NCI-H748 treated with DMSO at 0.1 percent for 48 hours (cell line): ENCODE measurements around the gene NCAPG2.

ENCODE experiments used
- DNase-seq: peaks from one replicate; lab custom pipeline; 2025; lab: John Stamatoyannopoulos, UW

Gene NCAPG2

GRCh38 chr7:158733220-158733519 is 28.6 kb upstream of the NCAPG2 start:
- no peak for DNase-seq

GRCh38 chr7:158732494-158733219 is 28.1 kb upstream of the NCAPG2 start:
- DNase-seq = no peak

- peak; percentile 10 for DNase-seq
These were observed 27.2 kb upstream of the NCAPG2 start for GRCh38 chr7:158731761-158732160.

DNA sequence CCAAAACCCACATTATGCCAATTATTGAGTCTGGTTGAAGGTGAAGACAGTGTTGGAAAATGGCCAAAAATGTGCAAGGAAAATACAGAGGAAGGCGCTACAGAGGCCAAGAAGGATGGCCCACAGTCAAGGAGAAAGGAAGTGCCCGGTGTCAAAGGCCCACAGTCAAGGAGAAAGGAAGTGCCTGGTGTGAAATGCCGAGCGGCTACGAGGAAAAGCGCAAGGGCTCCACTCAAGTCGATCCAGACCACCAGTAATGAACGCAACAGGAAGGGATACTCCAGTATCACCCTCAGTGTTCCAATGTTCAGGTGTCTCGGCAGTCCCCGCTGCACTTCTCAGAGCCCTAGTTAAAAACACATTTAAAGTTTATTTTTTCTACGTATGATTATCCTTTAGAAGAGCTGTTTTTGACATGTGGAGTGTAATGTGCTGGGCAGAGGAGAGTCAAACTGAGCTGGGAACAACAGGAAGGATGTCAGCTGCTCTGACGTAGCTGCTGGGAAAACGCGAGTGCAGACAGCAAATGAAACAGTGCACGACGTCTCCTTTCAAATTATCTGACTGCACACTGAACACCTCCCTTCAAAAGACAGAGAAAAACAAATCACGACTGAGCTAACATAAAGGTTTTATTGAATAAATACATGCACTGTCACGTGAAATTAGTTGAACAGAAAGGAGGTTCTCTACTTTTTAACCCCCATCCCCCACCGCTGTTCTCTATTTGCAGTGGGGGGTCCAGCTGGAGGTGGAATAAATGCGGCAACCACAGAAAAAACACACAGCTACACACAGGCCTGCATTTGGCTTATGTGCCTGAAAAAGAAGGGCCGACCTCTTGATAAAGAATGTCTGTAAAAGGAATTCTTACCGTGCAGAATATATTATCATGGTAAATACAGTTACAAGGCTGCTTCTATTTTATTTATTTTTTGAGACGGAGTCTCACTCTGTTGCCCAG is 26.1 kb upstream of the NCAPG2 start:
- no peak for DNase-seq

DNA sequence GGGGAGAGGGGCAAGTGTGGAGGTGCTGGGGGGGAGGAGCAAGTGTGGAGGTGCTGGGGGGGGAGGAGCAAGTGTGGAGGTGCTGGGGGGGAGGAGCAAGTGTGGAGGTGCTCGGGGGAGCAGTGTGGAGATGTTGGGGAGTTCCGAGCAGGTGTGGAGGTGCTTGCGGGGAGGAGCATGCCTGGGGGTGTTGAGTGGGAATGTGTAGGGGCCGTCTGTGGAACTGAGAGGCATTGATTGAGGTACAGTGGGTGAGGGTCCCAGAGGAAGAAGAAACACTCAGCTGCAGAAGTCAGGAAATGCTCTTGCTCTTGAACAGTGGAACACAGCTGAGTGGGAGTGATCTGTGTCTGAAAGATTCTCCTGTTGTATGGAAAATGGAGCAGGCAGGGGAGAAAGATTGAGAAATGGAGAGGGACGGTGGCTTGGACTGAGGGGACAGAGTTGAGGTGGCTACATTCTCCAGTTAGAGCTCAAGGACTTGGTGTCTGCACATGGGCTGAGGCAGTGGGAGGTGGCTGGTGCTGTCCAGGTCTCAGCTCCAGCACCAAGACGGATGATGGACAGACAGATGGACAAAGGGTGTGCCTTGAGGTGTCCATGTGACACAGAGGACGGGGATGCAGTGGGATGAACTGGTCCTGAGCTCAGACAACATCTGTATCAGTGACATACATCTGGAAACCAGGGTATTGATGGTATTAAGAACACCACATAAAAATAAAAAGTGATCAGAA is 25.2 kb upstream of the NCAPG2 start:
- no peak for DNase-seq

GRCh38 chr7:158728911-158729645 is 24.5 kb upstream of the NCAPG2 start:
- no peak for DNase-seq

DNA sequence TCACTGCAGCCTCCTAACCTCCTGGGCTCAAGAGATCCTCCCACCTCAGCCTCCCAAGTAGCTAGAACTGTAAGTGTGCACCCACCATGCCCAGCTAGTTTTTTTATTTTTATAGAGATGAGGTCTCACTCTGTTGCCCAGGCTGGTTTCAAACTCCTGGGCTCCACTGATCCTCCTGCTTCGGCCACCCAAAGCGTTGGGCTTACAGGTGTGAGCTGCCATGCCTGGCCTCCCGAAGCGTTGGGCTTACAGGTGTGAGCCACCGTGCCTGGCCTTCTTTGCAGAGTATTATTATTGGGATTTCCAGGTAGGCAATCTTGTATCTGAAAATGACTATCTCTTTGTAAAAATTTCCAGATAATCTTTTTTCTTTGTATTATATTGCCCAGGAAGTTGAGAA is 23.1 kb upstream of the NCAPG2 start:
- no peak for DNase-seq

DNA sequence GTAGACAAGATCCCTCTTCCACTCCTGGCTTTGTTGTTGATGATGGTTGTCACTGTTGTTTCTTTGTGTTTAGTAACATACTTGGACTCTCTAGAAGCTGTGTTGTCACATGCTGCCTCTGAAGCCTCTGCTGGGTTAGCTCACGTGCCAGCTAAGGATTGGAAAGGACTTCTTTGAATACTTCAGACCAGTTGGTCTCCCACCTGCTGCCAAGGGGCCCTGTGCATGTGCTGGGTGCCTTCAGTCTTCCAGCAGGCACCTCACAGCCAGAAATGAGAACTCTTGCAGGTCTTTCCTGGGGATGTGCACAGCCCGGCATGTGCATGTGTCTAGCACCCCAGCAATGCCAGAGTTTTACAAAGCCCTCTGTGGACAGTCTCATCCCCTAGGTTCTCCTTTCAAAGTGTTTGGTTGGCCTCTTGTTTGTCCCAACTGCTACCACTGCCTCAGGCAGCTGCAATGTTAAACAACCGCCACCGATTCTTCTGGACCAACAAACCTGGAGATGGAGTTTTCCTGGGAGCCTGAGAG is 21.7 kb upstream of the NCAPG2 start:
- no peak for DNase-seq

DNA sequence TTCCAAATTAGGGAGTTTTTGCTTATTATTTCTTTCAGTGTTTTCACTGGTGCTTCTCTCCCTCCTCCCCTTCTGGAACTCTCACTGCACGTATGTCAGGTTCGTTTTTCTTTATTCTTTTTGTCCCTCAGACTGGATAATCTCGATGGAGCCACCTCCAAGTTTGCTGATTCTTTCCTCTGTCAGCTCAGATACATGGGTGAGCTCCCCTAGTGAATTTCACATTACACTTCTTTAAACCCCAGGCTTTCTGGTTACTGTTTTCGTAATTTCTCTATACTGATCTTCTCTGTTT is 20.8 kb upstream of the NCAPG2 start:
- no peak for DNase-seq

DNA sequence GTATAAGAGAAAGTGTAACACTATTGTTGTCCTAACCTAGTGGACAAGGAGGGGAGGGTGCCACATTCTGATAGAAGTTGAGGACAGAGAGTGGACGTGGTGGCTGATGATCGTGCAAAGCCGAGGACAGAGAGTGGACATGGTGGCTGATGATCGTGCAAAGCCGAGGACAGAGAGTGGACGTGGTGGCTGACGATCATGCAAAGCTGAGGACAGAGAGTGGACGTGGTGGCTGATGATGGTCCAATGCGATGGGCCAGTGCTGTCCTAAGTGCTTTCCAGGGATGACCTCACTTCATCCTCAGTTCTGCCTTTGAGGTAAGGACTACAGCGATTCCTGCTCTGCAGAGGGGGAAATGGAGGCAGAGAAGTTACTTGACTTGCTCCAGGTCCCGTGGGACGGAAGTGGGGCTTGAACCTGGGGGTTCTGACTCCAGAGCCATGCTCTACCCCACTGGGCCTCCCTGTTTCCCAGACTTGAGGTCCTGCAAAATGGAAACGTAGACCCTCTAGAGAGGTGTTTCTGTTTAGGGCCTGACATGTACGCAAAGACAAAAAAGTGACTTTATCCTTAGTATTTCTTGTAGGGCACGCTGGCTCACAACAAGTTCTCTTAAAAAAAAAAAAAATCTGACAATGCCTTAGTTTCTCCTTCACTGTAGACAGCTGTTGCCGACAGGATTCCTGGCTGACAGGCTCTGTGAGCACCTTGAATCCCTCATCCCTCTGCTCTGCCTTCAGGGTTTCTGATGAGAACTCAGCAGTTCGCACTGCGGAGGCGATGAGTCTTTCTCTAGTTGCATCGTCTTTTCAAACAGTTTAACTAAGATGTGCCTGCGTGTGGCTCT is 20.3 kb upstream of the NCAPG2 start:
- no peak for DNase-seq

GRCh38 chr7:158723714-158724385 is 19.2 kb upstream of the NCAPG2 start:
- DNase-seq = no peak

- no peak for DNase-seq
These were observed 18.7 kb upstream of the NCAPG2 start for GRCh38 chr7:158723266-158723665.

DNA sequence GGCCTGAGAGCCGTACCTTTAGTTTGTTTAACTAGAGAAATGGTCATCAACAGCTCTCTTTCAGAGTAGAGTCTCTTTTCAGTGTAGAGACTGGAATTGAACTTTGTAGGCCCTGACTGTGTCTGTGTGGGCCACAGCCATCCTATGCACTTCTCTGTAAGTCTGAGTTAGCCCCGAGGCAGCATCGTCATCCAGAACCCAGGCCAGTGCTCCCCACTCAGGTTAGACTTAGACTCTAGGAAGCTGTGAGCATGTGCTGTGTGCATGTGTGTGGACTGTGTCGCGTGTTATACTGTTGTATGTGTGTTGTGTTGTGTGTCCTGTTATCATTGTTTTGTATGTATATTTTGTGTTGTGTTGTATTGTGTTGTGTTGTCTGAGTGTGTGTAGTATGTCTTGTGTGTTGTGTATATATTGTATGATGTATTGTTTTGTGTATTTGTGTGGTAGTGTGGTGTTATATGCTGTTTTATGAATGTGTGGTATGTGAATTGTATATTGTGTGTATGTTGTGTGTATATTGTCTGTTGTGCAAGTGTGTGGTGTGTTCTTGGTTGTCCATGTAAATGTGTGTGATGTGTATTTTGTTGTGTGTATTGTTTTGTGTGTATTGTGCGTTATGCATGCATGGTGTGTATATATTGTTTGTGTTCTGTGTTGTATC is 18.1 kb upstream of the NCAPG2 start:
- DNase-seq = no peak

- peak; percentile 38 for DNase-seq
These were observed 15.5 kb upstream of the NCAPG2 start for GRCh38 chr7:158720112-158720511.

- no peak for DNase-seq
These were observed 12.2 kb upstream of the NCAPG2 start for GRCh38 chr7:158716802-158717201.

- no peak for DNase-seq
These were observed 6.1 kb upstream of the NCAPG2 start for GRCh38 chr7:158710651-158711102.

DNA sequence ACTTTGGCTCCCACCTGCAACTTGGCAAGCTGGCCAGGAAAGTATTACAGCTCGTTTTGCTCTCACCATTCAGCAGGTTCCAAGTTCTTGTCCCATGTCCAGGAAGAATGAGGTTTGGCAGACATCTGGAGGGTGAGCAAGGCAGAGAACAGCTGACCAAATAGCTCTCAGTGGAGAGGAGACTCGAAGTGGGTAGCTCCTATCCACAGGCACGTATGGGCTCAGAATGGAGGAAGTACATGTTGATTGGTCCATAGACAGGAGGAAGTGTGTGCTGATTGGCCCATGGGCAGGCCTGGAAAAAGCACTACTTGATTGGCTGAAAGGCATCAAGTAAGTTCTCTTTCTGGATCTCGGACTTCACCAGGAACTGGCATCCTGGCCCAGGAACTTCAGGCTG is 3.0 kb upstream of the NCAPG2 start:
- no peak for DNase-seq

DNA sequence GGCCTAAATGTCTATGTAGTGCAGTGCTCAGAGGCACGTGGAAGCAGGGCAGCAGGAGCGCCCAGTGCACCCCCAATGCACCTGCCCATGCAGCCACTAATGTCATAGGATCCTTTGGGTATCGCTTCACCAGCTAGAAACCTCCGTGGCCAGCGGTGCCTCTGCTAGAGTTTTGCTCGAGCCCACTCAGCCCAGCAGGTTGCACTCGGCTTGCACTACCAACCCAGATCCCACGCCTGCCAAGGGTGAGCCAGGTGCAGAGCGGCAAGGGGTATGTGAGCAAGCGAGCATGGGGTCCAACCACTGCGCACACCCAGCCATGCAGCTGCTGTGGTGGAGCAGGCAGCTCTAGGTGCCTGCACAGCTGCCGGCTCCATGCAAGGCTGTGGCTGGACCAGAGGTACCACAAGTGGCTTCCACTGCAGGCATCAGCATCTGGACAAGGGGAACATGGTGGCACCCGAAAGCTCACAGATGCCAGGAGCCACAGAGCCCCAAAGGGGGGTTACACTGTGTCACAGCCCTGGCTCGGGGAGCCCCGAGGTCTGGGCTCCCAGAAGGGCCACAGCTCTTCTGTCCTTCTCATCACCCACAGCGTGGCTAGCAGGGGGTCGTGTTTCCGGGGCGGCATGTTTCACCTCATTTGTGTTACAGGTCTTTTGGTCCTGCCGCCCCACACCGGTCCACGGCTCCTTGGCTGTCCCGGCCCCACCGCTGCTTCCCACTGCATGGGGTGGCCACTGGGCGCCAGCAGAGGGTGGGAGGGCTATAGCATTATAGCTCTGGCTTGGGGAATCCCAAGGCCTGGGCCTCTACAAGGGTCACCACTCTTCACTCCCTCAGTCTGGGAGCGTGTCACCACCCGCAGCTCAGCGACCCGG is 2.3 kb upstream of the NCAPG2 start:
- no peak for DNase-seq

GRCh38 chr7:158706273-158706704 is 1.7 kb upstream of the NCAPG2 start:
- no peak for DNase-seq
